ENCODE measurements around the gene ZDHHC12. TPM values are rescaled to one million over a fixed set of nuclear protein-coding genes. Genes with fewer than 3 reads are reported as not detected.
A peak's percentile ranks its signal among the peaks of the same experiment; 100 is the strongest.

The ZDHHC12 gene
- total and polyA plus RNA-seq, 10 of the 15 experiments (the other 5 are each of a cell fraction or from before 2014, with no cell fraction given): 0.95 to 146 (median 49.9) TPM

DNA sequence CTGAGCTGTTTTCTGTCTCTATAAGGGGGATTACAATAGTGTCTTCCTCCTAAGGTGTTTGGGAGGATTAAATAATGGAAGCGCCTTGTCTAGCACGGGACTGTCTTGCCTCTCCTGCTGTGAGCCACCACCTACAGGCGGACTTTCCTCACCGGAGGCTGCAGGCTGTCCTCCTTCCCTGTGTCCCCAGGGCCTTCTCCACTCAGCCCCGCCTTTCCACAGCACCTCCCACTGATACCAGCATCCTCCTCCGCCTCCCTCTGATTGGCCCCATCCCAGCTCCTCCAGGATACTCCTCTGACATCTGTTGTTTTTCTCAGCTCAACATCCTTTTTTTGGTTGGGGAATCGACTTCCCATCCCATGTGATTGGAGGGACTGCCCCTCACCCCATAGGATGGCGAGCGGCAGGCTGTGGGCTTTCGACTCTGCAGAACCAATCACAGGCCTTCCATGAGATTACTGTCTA is 851 bp upstream of the ZDHHC12 start (continued):
- no peak for TF ChIP-seq RCOR1 (conservative IDR thresholded peaks at IDR 0.05; ENCODE audit: low read depth, low read length)
- no peak for TF ChIP-seq ZNF274 (IDR thresholded peaks at IDR 0.05; ENCODE audit: insufficient read depth, insufficient read length)
- TF ChIP-seq GABPA (IDR thresholded peaks at IDR 0.05; ENCODE audit: low read depth): no peak
- TF ChIP-seq ZNF24 (IDR thresholded peaks at IDR 0.05): no peak
- no peak for TF ChIP-seq JUND (IDR thresholded peaks at IDR 0.05; ENCODE audit: low read depth, low read length)
- TF ChIP-seq, protein P1, sequence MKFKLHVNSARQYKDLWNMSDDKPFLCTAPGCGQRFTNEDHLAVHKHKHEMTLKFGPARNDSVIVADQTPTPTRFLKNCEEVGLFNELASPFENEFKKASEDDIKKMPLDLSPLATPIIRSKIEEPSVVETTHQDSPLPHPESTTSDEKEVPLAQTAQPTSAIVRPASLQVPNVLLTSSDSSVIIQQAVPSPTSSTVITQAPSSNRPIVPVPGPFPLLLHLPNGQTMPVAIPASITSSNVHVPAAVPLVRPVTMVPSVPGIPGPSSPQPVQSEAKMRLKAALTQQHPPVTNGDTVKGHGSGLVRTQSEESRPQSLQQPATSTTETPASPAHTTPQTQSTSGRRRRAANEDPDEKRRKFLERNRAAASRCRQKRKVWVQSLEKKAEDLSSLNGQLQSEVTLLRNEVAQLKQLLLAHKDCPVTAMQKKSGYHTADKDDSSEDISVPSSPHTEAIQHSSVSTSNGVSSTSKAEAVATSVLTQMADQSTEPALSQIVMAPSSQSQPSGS (IDR thresholded peaks at IDR 0.05; ENCODE audit: low read length): no peak
- no peak for TF ChIP-seq SMC3 (IDR thresholded peaks at IDR 0.05; ENCODE audit: borderline replicate concordance, low read length)
- TF ChIP-seq POLR2A (IDR thresholded peaks at IDR 0.05; ENCODE audit: low read depth, low read length): no peak
- TF ChIP-seq, protein P2, sequence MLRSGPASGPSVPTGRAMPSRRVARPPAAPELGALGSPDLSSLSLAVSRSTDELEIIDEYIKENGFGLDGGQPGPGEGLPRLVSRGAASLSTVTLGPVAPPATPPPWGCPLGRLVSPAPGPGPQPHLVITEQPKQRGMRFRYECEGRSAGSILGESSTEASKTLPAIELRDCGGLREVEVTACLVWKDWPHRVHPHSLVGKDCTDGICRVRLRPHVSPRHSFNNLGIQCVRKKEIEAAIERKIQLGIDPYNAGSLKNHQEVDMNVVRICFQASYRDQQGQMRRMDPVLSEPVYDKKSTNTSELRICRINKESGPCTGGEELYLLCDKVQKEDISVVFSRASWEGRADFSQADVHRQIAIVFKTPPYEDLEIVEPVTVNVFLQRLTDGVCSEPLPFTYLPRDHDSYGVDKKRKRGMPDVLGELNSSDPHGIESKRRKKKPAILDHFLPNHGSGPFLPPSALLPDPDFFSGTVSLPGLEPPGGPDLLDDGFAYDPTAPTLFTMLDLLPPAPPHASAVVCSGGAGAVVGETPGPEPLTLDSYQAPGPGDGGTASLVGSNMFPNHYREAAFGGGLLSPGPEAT (IDR thresholded peaks at IDR 0.05; ENCODE audit: low read depth): no peak
- TF ChIP-seq, protein P3, sequence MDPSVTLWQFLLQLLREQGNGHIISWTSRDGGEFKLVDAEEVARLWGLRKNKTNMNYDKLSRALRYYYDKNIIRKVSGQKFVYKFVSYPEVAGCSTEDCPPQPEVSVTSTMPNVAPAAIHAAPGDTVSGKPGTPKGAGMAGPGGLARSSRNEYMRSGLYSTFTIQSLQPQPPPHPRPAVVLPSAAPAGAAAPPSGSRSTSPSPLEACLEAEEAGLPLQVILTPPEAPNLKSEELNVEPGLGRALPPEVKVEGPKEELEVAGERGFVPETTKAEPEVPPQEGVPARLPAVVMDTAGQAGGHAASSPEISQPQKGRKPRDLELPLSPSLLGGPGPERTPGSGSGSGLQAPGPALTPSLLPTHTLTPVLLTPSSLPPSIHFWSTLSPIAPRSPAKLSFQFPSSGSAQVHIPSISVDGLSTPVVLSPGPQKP (IDR thresholded peaks at IDR 0.05; ENCODE audit: low read depth, low read length): no peak
- TF ChIP-seq TCF3 (IDR thresholded peaks at IDR 0.05; ENCODE audit: borderline replicate concordance, insufficient read depth, low read depth, low read length): no peak
- TF ChIP-seq, protein P4, sequence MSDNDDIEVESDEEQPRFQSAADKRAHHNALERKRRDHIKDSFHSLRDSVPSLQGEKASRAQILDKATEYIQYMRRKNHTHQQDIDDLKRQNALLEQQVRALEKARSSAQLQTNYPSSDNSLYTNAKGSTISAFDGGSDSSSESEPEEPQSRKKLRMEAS (IDR thresholded peaks at IDR 0.05; ENCODE audit: low read depth, low read length): no peak
- 0 out of 2 replicates have a peak, but pooled peaks have one; percentile 9 for TF ChIP-seq LARP7 (IDR thresholded peaks at IDR 0.05)
- TF ChIP-seq, protein P5, sequence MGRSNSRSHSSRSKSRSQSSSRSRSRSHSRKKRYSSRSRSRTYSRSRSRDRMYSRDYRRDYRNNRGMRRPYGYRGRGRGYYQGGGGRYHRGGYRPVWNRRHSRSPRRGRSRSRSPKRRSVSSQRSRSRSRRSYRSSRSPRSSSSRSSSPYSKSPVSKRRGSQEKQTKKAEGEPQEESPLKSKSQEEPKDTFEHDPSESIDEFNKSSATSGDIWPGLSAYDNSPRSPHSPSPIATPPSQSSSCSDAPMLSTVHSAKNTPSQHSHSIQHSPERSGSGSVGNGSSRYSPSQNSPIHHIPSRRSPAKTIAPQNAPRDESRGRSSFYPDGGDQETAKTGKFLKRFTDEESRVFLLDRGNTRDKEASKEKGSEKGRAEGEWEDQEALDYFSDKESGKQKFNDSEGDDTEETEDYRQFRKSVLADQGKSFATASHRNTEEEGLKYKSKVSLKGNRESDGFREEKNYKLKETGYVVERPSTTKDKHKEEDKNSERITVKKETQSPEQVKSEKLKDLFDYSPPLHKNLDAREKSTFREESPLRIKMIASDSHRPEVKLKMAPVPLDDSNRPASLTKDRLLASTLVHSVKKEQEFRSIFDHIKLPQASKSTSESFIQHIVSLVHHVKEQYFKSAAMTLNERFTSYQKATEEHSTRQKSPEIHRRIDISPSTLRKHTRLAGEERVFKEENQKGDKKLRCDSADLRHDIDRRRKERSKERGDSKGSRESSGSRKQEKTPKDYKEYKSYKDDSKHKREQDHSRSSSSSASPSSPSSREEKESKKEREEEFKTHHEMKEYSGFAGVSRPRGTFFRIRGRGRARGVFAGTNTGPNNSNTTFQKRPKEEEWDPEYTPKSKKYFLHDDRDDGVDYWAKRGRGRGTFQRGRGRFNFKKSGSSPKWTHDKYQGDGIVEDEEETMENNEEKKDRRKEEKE (IDR thresholded peaks at IDR 0.05): no peak
- TF ChIP-seq NR2F1 (conservative IDR thresholded peaks at IDR 0.05): no peak
- TF ChIP-seq BACH1 (IDR thresholded peaks at IDR 0.05; ENCODE audit: borderline replicate concordance): no peak
- no peak for TF ChIP-seq SUZ12 (IDR thresholded peaks at IDR 0.05; ENCODE audit: unreplicated experiment)
- TF ChIP-seq, protein P6, sequence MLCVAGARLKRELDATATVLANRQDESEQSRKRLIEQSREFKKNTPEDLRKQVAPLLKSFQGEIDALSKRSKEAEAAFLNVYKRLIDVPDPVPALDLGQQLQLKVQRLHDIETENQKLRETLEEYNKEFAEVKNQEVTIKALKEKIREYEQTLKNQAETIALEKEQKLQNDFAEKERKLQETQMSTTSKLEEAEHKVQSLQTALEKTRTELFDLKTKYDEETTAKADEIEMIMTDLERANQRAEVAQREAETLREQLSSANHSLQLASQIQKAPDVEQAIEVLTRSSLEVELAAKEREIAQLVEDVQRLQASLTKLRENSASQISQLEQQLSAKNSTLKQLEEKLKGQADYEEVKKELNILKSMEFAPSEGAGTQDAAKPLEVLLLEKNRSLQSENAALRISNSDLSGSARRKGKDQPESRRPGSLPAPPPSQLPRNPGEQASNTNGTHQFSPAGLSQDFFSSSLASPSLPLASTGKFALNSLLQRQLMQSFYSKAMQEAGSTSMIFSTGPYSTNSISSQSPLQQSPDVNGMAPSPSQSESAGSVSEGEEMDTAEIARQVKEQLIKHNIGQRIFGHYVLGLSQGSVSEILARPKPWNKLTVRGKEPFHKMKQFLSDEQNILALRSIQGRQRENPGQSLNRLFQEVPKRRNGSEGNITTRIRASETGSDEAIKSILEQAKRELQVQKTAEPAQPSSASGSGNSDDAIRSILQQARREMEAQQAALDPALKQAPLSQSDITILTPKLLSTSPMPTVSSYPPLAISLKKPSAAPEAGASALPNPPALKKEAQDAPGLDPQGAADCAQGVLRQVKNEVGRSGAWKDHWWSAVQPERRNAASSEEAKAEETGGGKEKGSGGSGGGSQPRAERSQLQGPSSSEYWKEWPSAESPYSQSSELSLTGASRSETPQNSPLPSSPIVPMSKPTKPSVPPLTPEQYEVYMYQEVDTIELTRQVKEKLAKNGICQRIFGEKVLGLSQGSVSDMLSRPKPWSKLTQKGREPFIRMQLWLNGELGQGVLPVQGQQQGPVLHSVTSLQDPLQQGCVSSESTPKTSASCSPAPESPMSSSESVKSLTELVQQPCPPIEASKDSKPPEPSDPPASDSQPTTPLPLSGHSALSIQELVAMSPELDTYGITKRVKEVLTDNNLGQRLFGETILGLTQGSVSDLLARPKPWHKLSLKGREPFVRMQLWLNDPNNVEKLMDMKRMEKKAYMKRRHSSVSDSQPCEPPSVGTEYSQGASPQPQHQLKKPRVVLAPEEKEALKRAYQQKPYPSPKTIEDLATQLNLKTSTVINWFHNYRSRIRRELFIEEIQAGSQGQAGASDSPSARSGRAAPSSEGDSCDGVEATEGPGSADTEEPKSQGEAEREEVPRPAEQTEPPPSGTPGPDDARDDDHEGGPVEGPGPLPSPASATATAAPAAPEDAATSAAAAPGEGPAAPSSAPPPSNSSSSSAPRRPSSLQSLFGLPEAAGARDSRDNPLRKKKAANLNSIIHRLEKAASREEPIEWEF (IDR thresholded peaks at IDR 0.05; ENCODE audit: insufficient replicate concordance, low read depth, low read length): no peak
- TF ChIP-seq MEF2B (IDR thresholded peaks at IDR 0.05; ENCODE audit: partially characterized antibody, poor library complexity, severe bottlenecking): peak; percentile 56
